Osteocyte (in vitro differentiated cells): ENCODE results near the gene SLC6A19. TPM values are rescaled to one million over a fixed set of nuclear protein-coding genes. Genes with fewer than 3 reads are reported as not detected.

Source experiments
- DNase-seq: peaks from one replicate; pipeline ENCODE4 v3.0.0; 2021; ENCODE audit warnings: mixed read lengths; ENCODE audit not compliant: unreplicated experiment; ENCODE audit errors: extremely low spot score
- H3K27ac Mint-ChIP-seq: one replicate; pipeline ENCODE4 v1.8.0; 2021; ENCODE audit warnings: mild to moderate bottlenecking, mixed read lengths; ENCODE audit not compliant: unreplicated experiment
- H3K27me3 Mint-ChIP-seq: one replicate; pipeline ENCODE4 v1.8.0; 2021; ENCODE audit warnings: mixed read lengths; ENCODE audit not compliant: unreplicated experiment
- H3K36me3 Mint-ChIP-seq: one replicate; pipeline ENCODE4 v1.8.0; 2021; ENCODE audit warnings: mixed read lengths; ENCODE audit not compliant: unreplicated experiment
- H3K4me1 Mint-ChIP-seq: one replicate; pipeline ENCODE4 v1.8.0; 2021; ENCODE audit warnings: mixed read lengths; ENCODE audit not compliant: unreplicated experiment
- H3K4me3 Mint-ChIP-seq: one replicate; pipeline ENCODE4 v1.8.0; 2021; ENCODE audit warnings: mild to moderate bottlenecking, moderate library complexity, mixed read lengths; ENCODE audit not compliant: unreplicated experiment
- H3K9me3 Mint-ChIP-seq: one replicate; pipeline ENCODE4 v1.8.0; 2021; ENCODE audit warnings: mixed read lengths; ENCODE audit not compliant: unreplicated experiment
- CTCF ChIP-seq: fragments of 200-600 bp; sonication (generic); IDR thresholded peaks from 2 replicates; pipeline ENCODE4 v1.5.0; 2021; ENCODE audit warnings: antibody characterized with exemption, mild to moderate bottlenecking, moderate library complexity
- total RNA-seq: library from RNA; stranded (reverse); gene quantifications from 2 replicates; pipeline ENCODE4 v1.2.1, GENCODE V29; 2021

SLC6A19 gene
- total RNA-seq, 1 donor from 2014 or later, result not detected

DNA sequence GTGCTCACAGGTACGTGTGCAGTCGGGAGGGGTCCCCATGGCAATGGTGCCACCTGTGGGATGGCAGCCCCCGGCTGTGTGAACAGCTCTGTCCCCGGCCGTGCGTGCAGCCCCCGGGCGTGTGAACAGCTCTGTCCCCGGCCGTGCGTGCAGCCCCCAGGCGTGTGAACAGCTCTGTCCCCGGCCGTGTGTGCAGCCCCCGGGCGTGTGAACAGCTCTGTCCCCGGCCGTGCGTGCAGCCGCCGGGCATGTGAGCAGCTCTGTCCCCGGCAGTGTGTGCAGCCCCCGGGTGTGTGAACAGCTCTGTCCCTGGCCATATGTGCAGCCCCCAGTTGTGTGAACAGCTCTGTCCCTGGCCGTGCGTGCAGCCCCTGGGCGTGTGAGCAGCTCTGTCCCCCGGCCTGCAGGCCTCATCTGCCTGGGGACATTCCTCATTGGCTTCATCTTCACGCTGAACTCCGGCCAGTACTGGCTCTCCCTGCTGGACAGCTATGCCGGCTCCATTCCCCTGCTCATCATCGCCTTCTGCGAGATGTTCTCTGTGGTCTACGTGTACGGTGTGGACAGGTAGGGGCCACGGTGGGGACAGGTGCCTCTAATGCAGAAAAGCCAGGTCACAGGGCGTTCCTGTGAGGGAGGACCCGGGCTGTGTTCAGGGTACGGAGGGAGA lies 17.8 kb downstream of the SLC6A19 start:
- no peak for DNase-seq

GRCh38 chr5:1219768-1220100 lies 18.3 kb downstream of the SLC6A19 start:
- no peak for TF ChIP-seq CTCF
- Mint-ChIP-seq H3K27ac (no peak overlapping the region), H3K27me3 (no peaks in the 10 kb centered on the region), H3K4me3 (no peak overlapping the region), H3K9me3 (no peaks in the 10 kb centered on the region), H3K36me3 (no peaks in the 10 kb centered on the region), H3K4me1 (no peaks in the 10 kb centered on the region)
- no peak for DNase-seq

More for the DNA sequence above, 17.8 kb downstream of the SLC6A19 start:
- Mint-ChIP-seq H3K4me1 (no peaks in the 10 kb centered on the region), H3K36me3 (no peaks in the 10 kb centered on the region), H3K4me3 (no peak overlapping the region), H3K27me3 (no peaks in the 10 kb centered on the region), H3K27ac (no peak overlapping the region), H3K9me3 (no peaks in the 10 kb centered on the region)
- no peak for TF ChIP-seq CTCF

DNA sequence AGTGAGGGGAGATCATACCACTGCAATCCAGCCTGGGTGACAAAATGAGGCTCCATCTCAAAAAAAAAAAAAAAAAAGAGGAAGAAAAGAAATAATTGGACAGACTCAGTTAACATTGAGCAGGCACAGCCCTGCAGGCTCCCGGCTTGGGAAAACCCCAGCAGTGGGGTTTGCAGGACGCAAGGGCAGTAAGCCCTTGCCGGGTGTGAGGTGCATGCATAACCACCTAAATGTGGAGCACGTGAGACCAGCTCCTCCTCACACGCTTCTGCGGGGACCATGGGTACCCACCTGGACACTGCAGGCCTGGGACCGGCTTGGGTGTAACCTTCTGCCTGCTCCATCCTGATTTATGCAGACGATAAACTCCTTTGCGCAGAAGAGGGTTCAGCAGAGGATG lies 19.0 kb downstream of the SLC6A19 start:
- no peak for TF ChIP-seq CTCF
- Mint-ChIP-seq H3K4me3 (no peak overlapping the region), H3K36me3 (no peaks in the 10 kb centered on the region), H3K27ac (no peak overlapping the region), H3K9me3 (no peaks in the 10 kb centered on the region), H3K27me3 (no peaks in the 10 kb centered on the region), H3K4me1 (no peaks in the 10 kb centered on the region)
- no peak for DNase-seq

DNA sequence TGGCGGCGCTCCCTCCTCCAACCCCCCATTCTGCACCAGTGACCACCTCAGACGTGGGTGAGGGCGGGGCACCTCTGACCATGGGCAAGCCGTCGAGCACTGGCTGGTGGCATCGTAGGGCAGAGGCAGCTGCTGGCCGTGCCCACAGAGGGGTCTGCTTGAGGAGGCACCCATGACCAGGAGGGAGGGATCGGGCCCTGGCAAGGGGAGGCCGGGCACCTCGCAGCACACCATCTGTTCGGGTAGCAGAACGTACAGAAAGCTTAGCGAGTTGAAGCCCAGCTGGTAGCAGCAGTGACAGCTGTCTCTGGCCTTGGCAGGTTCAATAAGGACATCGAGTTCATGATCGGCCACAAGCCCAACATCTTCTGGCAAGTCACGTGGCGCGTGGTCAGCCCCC lies 19.4 kb downstream of the SLC6A19 start:
- no peaks in the 10 kb centered on the region for H3K4me1 Mint-ChIP-seq
- no peak for TF ChIP-seq CTCF
- H3K9me3 Mint-ChIP-seq, result no peaks in the 10 kb centered on the region
- H3K27me3 Mint-ChIP-seq, result no peaks in the 10 kb centered on the region
- H3K36me3 Mint-ChIP-seq, result no peaks in the 10 kb centered on the region
- DNase-seq, result no peak
- H3K27ac Mint-ChIP-seq, result no peak overlapping the region
- H3K4me3 Mint-ChIP-seq, result no peak overlapping the region

GRCh38 chr5:1221721-1222120 lies 20.3 kb downstream of the SLC6A19 start:
- DNase-seq, result no peak
- no peak for TF ChIP-seq CTCF
- no peaks in the 10 kb centered on the region for H3K4me1 Mint-ChIP-seq
- H3K27me3 Mint-ChIP-seq, result no peaks in the 10 kb centered on the region
- no peak overlapping the region for H3K4me3 Mint-ChIP-seq
- H3K36me3 Mint-ChIP-seq, result no peaks in the 10 kb centered on the region
- H3K27ac Mint-ChIP-seq, result no peak overlapping the region
- H3K9me3 Mint-ChIP-seq, result no peaks in the 10 kb centered on the region
